Adipocyte (in vitro differentiated cells): Measurements from ENCODE around the gene KLF13.
A peak's percentile ranks its signal among the peaks of the same experiment; 100 is the strongest.

ENCODE experiments used
- DNase-seq: peaks from one replicate; pipeline ENCODE4 v3.0.0-alpha.2; 2015; ENCODE audit warnings: low read depth
- H3K27me3 ChIP-seq: replicated peaks from 2 replicates; pipeline ENCODE4 v1.7.0; 2013; ENCODE audit warnings: mild to moderate bottlenecking, low read length, moderate library complexity; ENCODE audit not compliant: control insufficient read depth, insufficient read depth
- H3K36me3 ChIP-seq: 2 replicates; pipeline ENCODE4 v1.7.0; 2013; ENCODE audit warnings: low read length, mild to moderate bottlenecking, moderate library complexity; ENCODE audit not compliant: control insufficient read depth, insufficient read depth, severe bottlenecking
- H3K4me1 ChIP-seq: 2 replicates; pipeline ENCODE4 v1.7.0; 2013; ENCODE audit warnings: mild to moderate bottlenecking, low read length, moderate library complexity; ENCODE audit not compliant: control insufficient read depth, insufficient read depth
- H3K4me3 ChIP-seq: 2 replicates; pipeline ENCODE4 v1.7.0; 2013; ENCODE audit warnings: mild to moderate bottlenecking, low read length, moderate library complexity
- H3K9ac ChIP-seq: 2 replicates; pipeline ENCODE4 v1.7.0; 2013; ENCODE audit warnings: mild to moderate bottlenecking, low read length, moderate library complexity
- H3K9me3 ChIP-seq: 2 replicates; pipeline ENCODE4 v1.7.0; 2013; ENCODE audit warnings: mild to moderate bottlenecking, low read length, moderate library complexity; ENCODE audit not compliant: control insufficient read depth

The KLF13 gene

GRCh38 chr15:31338318-31338878 is 11.8 kb downstream of the KLF13 start:
- no peaks in the 10 kb centered on the region for H3K36me3 ChIP-seq
- H3K4me3 ChIP-seq, result peak overlapping the region; percentile 7
- DNase-seq, result no peak
- no peaks in the 10 kb centered on the region for H3K27me3 ChIP-seq
- H3K9me3 ChIP-seq, result no peaks in the 10 kb centered on the region
- peaks cover 52% of the 10 kb centered on the region for H3K4me1 ChIP-seq
- no peak overlapping the region for H3K9ac ChIP-seq

- Histone ChIP-seq H3K27me3 (no peaks in the 10 kb centered on the region), H3K9ac (peak overlapping the region; percentile 31), H3K36me3 (no peaks in the 10 kb centered on the region), H3K9me3 (no peaks in the 10 kb centered on the region), H3K4me1 (peaks cover 54% of the 10 kb centered on the region), H3K4me3 (peak overlapping the region; percentile 7)
- DNase-seq, result peak; percentile 74
Measured at GRCh38 chr15:31338879-31339557, 12.4 kb downstream of the KLF13 start.

GRCh38 chr15:31339558-31339895 is 12.9 kb downstream of the KLF13 start:
- Histone ChIP-seq H3K36me3 (no peaks in the 10 kb centered on the region), H3K27me3 (no peaks in the 10 kb centered on the region), H3K4me3 (peak overlapping the region; percentile 7), H3K9me3 (no peaks in the 10 kb centered on the region), H3K4me1 (peaks cover 59% of the 10 kb centered on the region), H3K9ac (peak overlapping the region; percentile 31)
- DNase-seq, result no peak

GRCh38 chr15:31340047-31340446 is 13.4 kb downstream of the KLF13 start:
- Histone ChIP-seq H3K9me3 (no peaks in the 10 kb centered on the region), H3K27me3 (no peaks in the 10 kb centered on the region), H3K4me1 (peaks cover 61% of the 10 kb centered on the region), H3K36me3 (no peaks in the 10 kb centered on the region), H3K9ac (no peak overlapping the region), H3K4me3 (no peak overlapping the region)
- DNase-seq, result no peak

GRCh38 chr15:31340592-31340991 is 14.0 kb downstream of the KLF13 start:
- no peaks in the 10 kb centered on the region for H3K27me3 ChIP-seq
- no peak overlapping the region for H3K4me3 ChIP-seq
- no peaks in the 10 kb centered on the region for H3K36me3 ChIP-seq
- DNase-seq, result no peak
- H3K9ac ChIP-seq, result no peak overlapping the region
- H3K4me1 ChIP-seq, result peaks cover 63% of the 10 kb centered on the region
- H3K9me3 ChIP-seq, result no peaks in the 10 kb centered on the region

GRCh38 chr15:31341071-31341470 is 14.4 kb downstream of the KLF13 start:
- no peak for DNase-seq
- peaks cover 63% of the 10 kb centered on the region for H3K4me1 ChIP-seq
- no peak overlapping the region for H3K9ac ChIP-seq
- H3K9me3 ChIP-seq, result no peaks in the 10 kb centered on the region
- no peaks in the 10 kb centered on the region for H3K36me3 ChIP-seq
- H3K4me3 ChIP-seq, result no peak overlapping the region
- H3K27me3 ChIP-seq, result no peaks in the 10 kb centered on the region

- no peak overlapping the region for H3K9ac ChIP-seq
- peaks cover 63% of the 10 kb centered on the region for H3K4me1 ChIP-seq
- no peak for DNase-seq
- H3K4me3 ChIP-seq, result no peak overlapping the region
- no peaks in the 10 kb centered on the region for H3K36me3 ChIP-seq
- no peaks in the 10 kb centered on the region for H3K9me3 ChIP-seq
- no peaks in the 10 kb centered on the region for H3K27me3 ChIP-seq
Measured at GRCh38 chr15:31341496-31342195, 15.0 kb downstream of the KLF13 start.

GRCh38 chr15:31342381-31342780 is 15.7 kb downstream of the KLF13 start:
- Histone ChIP-seq H3K27me3 (no peaks in the 10 kb centered on the region), H3K36me3 (no peaks in the 10 kb centered on the region), H3K4me1 (peaks cover 62% of the 10 kb centered on the region), H3K9me3 (no peaks in the 10 kb centered on the region), H3K4me3 (no peak overlapping the region), H3K9ac (no peak overlapping the region)
- no peak for DNase-seq

GRCh38 chr15:31342781-31343626 is 16.4 kb downstream of the KLF13 start:
- no peak overlapping the region for H3K4me3 ChIP-seq
- DNase-seq, result no peak
- no peaks in the 10 kb centered on the region for H3K36me3 ChIP-seq
- H3K9ac ChIP-seq, result no peak overlapping the region
- no peaks in the 10 kb centered on the region for H3K9me3 ChIP-seq
- H3K4me1 ChIP-seq, result peaks cover 59% of the 10 kb centered on the region
- no peaks in the 10 kb centered on the region for H3K27me3 ChIP-seq

GRCh38 chr15:31343831-31344230 is 17.2 kb downstream of the KLF13 start:
- DNase-seq, result no peak
- Histone ChIP-seq H3K4me1 (peaks cover 56% of the 10 kb centered on the region), H3K9ac (no peak overlapping the region), H3K27me3 (no peaks in the 10 kb centered on the region), H3K36me3 (peaks cover 5% of the 10 kb centered on the region), H3K9me3 (no peaks in the 10 kb centered on the region), H3K4me3 (no peak overlapping the region)

GRCh38 chr15:31344266-31344665 is 17.6 kb downstream of the KLF13 start:
- Histone ChIP-seq H3K4me3 (no peak overlapping the region), H3K27me3 (no peaks in the 10 kb centered on the region), H3K9me3 (no peaks in the 10 kb centered on the region), H3K9ac (no peak overlapping the region), H3K4me1 (peaks cover 56% of the 10 kb centered on the region), H3K36me3 (peaks cover 5% of the 10 kb centered on the region)
- DNase-seq, result no peak
